ENCODE data around the gene ABCA4.

ABCA4 gene

GRCh38 chr1:94104776-94105580 is 16.0 kb downstream of the ABCA4 start:
- DNase-seq (ENCODE audit: low read depth, low spot score) = no peak

- no peak for DNase-seq (ENCODE audit: low read depth, low spot score)
Observed at GRCh38 chr1:94104127-94104684, 16.7 kb downstream of the ABCA4 start.

GRCh38 chr1:94103608-94104007 is 17.3 kb downstream of the ABCA4 start:
- no peak for DNase-seq (ENCODE audit: low read depth, low spot score)

GRCh38 chr1:94101613-94102525 is 19.1 kb downstream of the ABCA4 start:
- DNase-seq (ENCODE audit: low read depth, low spot score) = no peak

- DNase-seq (ENCODE audit: low read depth, low spot score) = no peak
Observed at GRCh38 chr1:94100785-94101612, 19.9 kb downstream of the ABCA4 start.

- DNase-seq (ENCODE audit: low read depth, low spot score) = no peak
Observed at GRCh38 chr1:94100129-94100784, 20.7 kb downstream of the ABCA4 start.

- DNase-seq (ENCODE audit: low read depth, low spot score) = no peak
Observed at GRCh38 chr1:94099303-94099702, 21.6 kb downstream of the ABCA4 start.

- no peak for DNase-seq (ENCODE audit: low read depth, low spot score)
Observed at GRCh38 chr1:94098585-94099111, 22.3 kb downstream of the ABCA4 start.

GRCh38 chr1:94096797-94097549 is 24.0 kb downstream of the ABCA4 start:
- DNase-seq (ENCODE audit: low read depth, low spot score) = no peak

- DNase-seq (ENCODE audit: low read depth, low spot score) = no peak
Observed at GRCh38 chr1:94095744-94096469, 25.0 kb downstream of the ABCA4 start.

- peak; percentile 99 for DNase-seq (ENCODE audit: low read depth, low spot score)
Observed at GRCh38 chr1:94095112-94095637, 25.8 kb downstream of the ABCA4 start.

GRCh38 chr1:94094469-94095111 is 26.4 kb downstream of the ABCA4 start:
- DNase-seq (ENCODE audit: low read depth, low spot score) = peak; percentile 94

- peak; percentile 68 for DNase-seq (ENCODE audit: low read depth, low spot score)
Observed at GRCh38 chr1:94093996-94094395, 27.0 kb downstream of the ABCA4 start.

GRCh38 chr1:94093396-94093795 is 27.6 kb downstream of the ABCA4 start:
- no peak for DNase-seq (ENCODE audit: low read depth, low spot score)

- peak; percentile 68 for DNase-seq (ENCODE audit: low read depth, low spot score)
Observed at GRCh38 chr1:94092210-94092613, 28.7 kb downstream of the ABCA4 start.

- DNase-seq (ENCODE audit: low read depth, low spot score) = no peak
Observed at GRCh38 chr1:94090761-94091160, 30.2 kb downstream of the ABCA4 start.

- no peak for DNase-seq (ENCODE audit: low read depth, low spot score)
Observed at GRCh38 chr1:94087193-94087592, 33.8 kb downstream of the ABCA4 start.

GRCh38 chr1:94084547-94084946 is 36.4 kb downstream of the ABCA4 start:
- no peak for DNase-seq (ENCODE audit: low read depth, low spot score)
